Parathyroid adenoma (tissue), 2 donors: ENCODE measurements around the gene HPD.

Source experiments
- H2AFZ ChIP-seq: fragments of 300-600 bp; sonication (generic); one replicate; pipeline ENCODE4 v1.7.0; 2017; ENCODE audit warnings: antibody characterized with exemption, mild to moderate bottlenecking
- H3K27ac ChIP-seq: fragments of 300-600 bp; sonication (generic); one replicate; pipeline ENCODE4 v1.7.0; 2017
- H3K27me3 ChIP-seq: fragments of 300-600 bp; sonication (generic); one replicate; pipeline ENCODE4 v1.7.0; 2017; ENCODE audit warnings: low read length; ENCODE audit not compliant: control insufficient read depth, insufficient read depth
- H3K36me3 ChIP-seq: fragments of 300-600 bp; sonication (generic); one replicate; pipeline ENCODE4 v1.7.0; 2017; ENCODE audit warnings: low read length; ENCODE audit not compliant: control insufficient read depth, insufficient read depth
- H3K4me1 ChIP-seq: fragments of 300-600 bp; sonication (generic); one replicate; pipeline ENCODE4 v1.7.0; 2017; ENCODE audit warnings: control low read depth
- H3K4me2 ChIP-seq: fragments of 300-600 bp; sonication (generic); one replicate; pipeline ENCODE4 v1.7.0; 2017; ENCODE audit warnings: low read length
- H3K4me3 ChIP-seq: fragments of 300-600 bp; sonication (generic); one replicate; pipeline ENCODE4 v1.7.0; 2017; ENCODE audit warnings: low read depth, low read length
- H3K79me2 ChIP-seq: fragments of 300-600 bp; sonication (generic); one replicate; pipeline ENCODE4 v1.7.0; 2017; ENCODE audit warnings: control low read depth
- H3K9ac ChIP-seq: fragments of 300-600 bp; sonication (generic); one replicate; pipeline ENCODE4 v1.7.0; 2017; ENCODE audit warnings: mild to moderate bottlenecking
- H3K9me3 ChIP-seq: fragments of 300-600 bp; sonication (generic); one replicate; pipeline ENCODE4 v1.7.0; 2017; ENCODE audit warnings: low read length; ENCODE audit not compliant: control insufficient read depth
- CTCF ChIP-seq: fragments of 300-600 bp; sonication (generic); IDR thresholded peaks from one replicate; pipeline ENCODE4 v1.7.0; 2017; ENCODE audit warnings: antibody characterized with exemption, mild to moderate bottlenecking
- donor health status: primary hyperparathyroidism.

HPD gene

GRCh38 chr12:121826318-121827150 lies 32.1 kb downstream of the HPD start:
- H3K27me3 ChIP-seq: no peaks in the 10 kb centered on the region
- H3K79me2 ChIP-seq: peaks cover 2% of the 10 kb centered on the region
- no peaks in the 10 kb centered on the region for H3K36me3 ChIP-seq
- no peaks in the 10 kb centered on the region for H3K9me3 ChIP-seq
- no peak overlapping the region for H3K4me2 ChIP-seq
- no peak overlapping the region for H2AFZ ChIP-seq
- H3K27ac ChIP-seq: no peak overlapping the region
- H3K4me1 ChIP-seq: no peaks in the 10 kb centered on the region
- no peak overlapping the region for H3K4me3 ChIP-seq
- no peak overlapping the region for H3K9ac ChIP-seq
- no peak for TF ChIP-seq CTCF

GRCh38 chr12:121825041-121825523 lies 33.6 kb downstream of the HPD start:
- H3K4me2 ChIP-seq: no peak overlapping the region
- H3K4me1 ChIP-seq: no peaks in the 10 kb centered on the region
- H3K4me3 ChIP-seq: no peak overlapping the region
- H3K9ac ChIP-seq: no peak overlapping the region
- no peaks in the 10 kb centered on the region for H3K36me3 ChIP-seq
- no peak overlapping the region for H3K27ac ChIP-seq
- no peaks in the 10 kb centered on the region for H3K9me3 ChIP-seq
- no peaks in the 10 kb centered on the region for H3K27me3 ChIP-seq
- peaks cover 3% of the 10 kb centered on the region for H3K79me2 ChIP-seq
- no peak overlapping the region for H2AFZ ChIP-seq
- TF ChIP-seq CTCF: no peak

GRCh38 chr12:121823727-121824115 lies 34.9 kb downstream of the HPD start:
- Histone ChIP-seq H3K27me3 (no peaks in the 10 kb centered on the region), H3K79me2 (peaks cover 10% of the 10 kb centered on the region), H2AFZ (no peak overlapping the region), H3K36me3 (no peaks in the 10 kb centered on the region), H3K9me3 (no peaks in the 10 kb centered on the region), H3K27ac (no peak overlapping the region), H3K4me3 (no peak overlapping the region), H3K4me2 (no peak overlapping the region), H3K4me1 (no peaks in the 10 kb centered on the region), H3K9ac (no peak overlapping the region)
- TF ChIP-seq CTCF: no peak

GRCh38 chr12:121823101-121823726 lies 35.4 kb downstream of the HPD start:
- no peak overlapping the region for H2AFZ ChIP-seq
- H3K9ac ChIP-seq: no peak overlapping the region
- TF ChIP-seq CTCF: no peak
- H3K4me2 ChIP-seq: no peak overlapping the region
- H3K27me3 ChIP-seq: no peaks in the 10 kb centered on the region
- no peak overlapping the region for H3K4me3 ChIP-seq
- no peak overlapping the region for H3K27ac ChIP-seq
- no peaks in the 10 kb centered on the region for H3K36me3 ChIP-seq
- no peaks in the 10 kb centered on the region for H3K4me1 ChIP-seq
- no peaks in the 10 kb centered on the region for H3K9me3 ChIP-seq
- H3K79me2 ChIP-seq: peaks cover 10% of the 10 kb centered on the region
